ENCODE data around the gene SLX4IP.

- TF ChIP-seq CTCF (conservative IDR thresholded peaks at IDR 0.05 in 1 of 2, IDR thresholded peaks at IDR 0.05 in 1 of 2; ENCODE audit: extremely low read depth in 1 of 2, insufficient read depth in 1 of 2, low read depth in 1 of 2, low read length in 2 of 2) (no peak), EZH2 (IDR thresholded peaks at IDR 0.05; ENCODE audit: borderline replicate concordance, low read length) (no peak)
Measured at GRCh38 chr20:10662151-10662550, 227.0 kb downstream of the SLX4IP start.
